ENCODE measurements around the gene AFAP1. TPM values are rescaled to one million over a fixed set of nuclear protein-coding genes. Genes with fewer than 3 reads are reported as not detected.

The AFAP1 gene
- polyA plus RNA-seq, 1 experiment = 61.7 TPM

DNA sequence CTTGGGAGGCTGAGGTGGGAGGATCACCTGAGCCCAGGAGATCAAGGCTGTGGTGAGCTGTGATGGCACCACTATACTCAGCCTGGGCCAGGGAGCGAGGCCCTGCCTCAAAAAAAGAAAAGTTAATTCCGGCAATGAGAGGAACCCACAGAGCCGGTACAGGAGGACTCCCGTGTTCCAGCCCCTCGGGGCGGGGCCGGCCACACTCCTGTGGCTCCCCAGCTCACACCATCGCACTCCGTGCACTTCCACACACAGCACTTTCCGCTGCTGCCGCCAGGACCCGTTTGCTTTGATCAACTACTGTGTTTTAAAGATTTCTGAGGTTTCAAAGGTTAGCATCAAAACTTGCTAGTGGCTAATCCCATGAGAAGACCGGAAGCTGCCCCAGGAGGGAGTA, 171.7 kb downstream of the AFAP1 start:
- DNase-seq (ENCODE audit: low read depth, low spot score) = no peak
- CTCF ChIA-PET = interaction anchor here (0.6 kb wide), 1 partner anchor 405 kb away, joined by 9 read pairs; no protein-coding TSS in a partner anchor

DNA sequence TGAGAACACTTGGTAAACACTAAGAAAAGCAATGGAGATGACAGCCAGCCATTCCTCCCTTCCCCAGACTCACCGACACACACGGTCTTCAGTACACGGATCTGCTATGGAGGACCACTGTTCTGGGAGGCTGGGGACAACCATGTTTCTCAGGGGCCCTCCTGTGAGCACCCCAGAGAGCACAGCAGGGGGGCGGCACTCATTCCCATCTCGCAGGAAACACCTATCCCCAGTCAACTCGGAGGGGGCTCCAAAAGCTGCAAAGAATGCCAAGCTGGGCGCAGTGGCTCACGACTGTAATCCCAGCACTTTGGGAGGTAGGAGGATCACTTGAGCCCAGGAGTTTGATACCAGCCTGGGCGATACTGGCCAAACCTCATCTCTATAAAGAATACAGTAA, 172.1 kb downstream of the AFAP1 start:
- POLR2A ChIA-PET = no interaction called here
- no peak overlapping the region for H3K4me3 ChIP-seq (ENCODE audit: low read depth, low read length)
- H3K27me3 ChIP-seq (ENCODE audit: control insufficient read depth, insufficient read depth, low read length) = no peaks in the 10 kb centered on the region
- no peak for DNase-seq (ENCODE audit: low read depth, low spot score)
- TF ChIP-seq, protein P1, sequence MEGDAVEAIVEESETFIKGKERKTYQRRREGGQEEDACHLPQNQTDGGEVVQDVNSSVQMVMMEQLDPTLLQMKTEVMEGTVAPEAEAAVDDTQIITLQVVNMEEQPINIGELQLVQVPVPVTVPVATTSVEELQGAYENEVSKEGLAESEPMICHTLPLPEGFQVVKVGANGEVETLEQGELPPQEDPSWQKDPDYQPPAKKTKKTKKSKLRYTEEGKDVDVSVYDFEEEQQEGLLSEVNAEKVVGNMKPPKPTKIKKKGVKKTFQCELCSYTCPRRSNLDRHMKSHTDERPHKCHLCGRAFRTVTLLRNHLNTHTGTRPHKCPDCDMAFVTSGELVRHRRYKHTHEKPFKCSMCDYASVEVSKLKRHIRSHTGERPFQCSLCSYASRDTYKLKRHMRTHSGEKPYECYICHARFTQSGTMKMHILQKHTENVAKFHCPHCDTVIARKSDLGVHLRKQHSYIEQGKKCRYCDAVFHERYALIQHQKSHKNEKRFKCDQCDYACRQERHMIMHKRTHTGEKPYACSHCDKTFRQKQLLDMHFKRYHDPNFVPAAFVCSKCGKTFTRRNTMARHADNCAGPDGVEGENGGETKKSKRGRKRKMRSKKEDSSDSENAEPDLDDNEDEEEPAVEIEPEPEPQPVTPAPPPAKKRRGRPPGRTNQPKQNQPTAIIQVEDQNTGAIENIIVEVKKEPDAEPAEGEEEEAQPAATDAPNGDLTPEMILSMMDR (IDR thresholded peaks at IDR 0.05; ENCODE audit: low read depth, low read length) = no peak
- no peaks in the 10 kb centered on the region for H3K9me3 ChIP-seq (ENCODE audit: control insufficient read depth, insufficient read depth, low read length)
- H3K27ac ChIP-seq (ENCODE audit: low read depth, low read length) = peak overlapping the region; percentile 11
- CTCF ChIA-PET = no interaction called here

More for the DNA sequence above, 171.7 kb downstream of the AFAP1 start:
- Histone ChIP-seq H3K27ac (ENCODE audit: low read depth, low read length) (no peak overlapping the region), H3K9me3 (ENCODE audit: control insufficient read depth, insufficient read depth, low read length) (no peaks in the 10 kb centered on the region), H3K27me3 (ENCODE audit: control insufficient read depth, insufficient read depth, low read length) (no peaks in the 10 kb centered on the region), H3K4me3 (ENCODE audit: low read depth, low read length) (no peak overlapping the region)
- POLR2A ChIA-PET = no interaction called here
- TF ChIP-seq, protein P1 (IDR thresholded peaks at IDR 0.05; ENCODE audit: low read depth, low read length) = no peak

DNA sequence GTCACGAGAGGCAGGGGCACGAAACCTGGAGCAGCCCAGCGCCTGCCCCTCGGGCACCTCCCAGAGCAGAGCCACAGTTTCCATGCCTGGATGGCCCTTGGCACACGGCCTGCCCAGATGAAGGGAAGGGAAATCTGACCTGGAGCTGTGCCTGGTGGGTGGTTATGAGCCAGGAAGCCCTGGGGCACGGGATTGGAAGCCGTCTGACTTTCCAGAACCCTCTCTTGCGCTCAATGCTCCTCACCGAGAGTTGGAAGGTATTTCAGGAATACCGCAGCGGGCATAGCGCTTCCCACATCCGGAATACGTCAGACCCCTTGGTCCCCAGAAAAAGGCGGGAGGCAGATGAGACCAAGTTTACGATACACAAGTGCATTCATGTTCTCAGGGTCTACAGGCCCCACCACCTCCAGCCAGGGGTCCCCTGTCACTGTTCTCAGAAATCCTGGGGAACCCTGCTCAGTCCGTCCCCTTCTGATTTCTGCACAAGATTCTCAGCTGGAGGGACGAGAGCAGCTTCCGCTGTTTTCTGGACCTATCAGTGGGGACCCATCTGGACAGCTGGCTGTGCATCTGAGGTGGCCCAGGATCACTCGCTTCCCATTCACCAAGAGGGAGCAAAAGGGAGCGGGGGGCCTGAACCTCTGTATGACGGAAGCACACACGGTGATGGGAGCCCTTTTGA, 172.9 kb downstream of the AFAP1 start:
- ChIA-PET POLR2A (no interaction called here), CTCF (no interaction called here)
- Histone ChIP-seq H3K27me3 (ENCODE audit: control insufficient read depth, insufficient read depth, low read length) (no peaks in the 10 kb centered on the region), H3K9me3 (ENCODE audit: control insufficient read depth, insufficient read depth, low read length) (no peaks in the 10 kb centered on the region), H3K27ac (ENCODE audit: low read depth, low read length) (peak overlapping the region; percentile 31), H3K4me3 (ENCODE audit: low read depth, low read length) (no peak overlapping the region)
- DNase-seq (ENCODE audit: low read depth, low spot score) = no peak
- TF ChIP-seq, protein P1 (IDR thresholded peaks at IDR 0.05; ENCODE audit: low read depth, low read length) = no peak

DNA sequence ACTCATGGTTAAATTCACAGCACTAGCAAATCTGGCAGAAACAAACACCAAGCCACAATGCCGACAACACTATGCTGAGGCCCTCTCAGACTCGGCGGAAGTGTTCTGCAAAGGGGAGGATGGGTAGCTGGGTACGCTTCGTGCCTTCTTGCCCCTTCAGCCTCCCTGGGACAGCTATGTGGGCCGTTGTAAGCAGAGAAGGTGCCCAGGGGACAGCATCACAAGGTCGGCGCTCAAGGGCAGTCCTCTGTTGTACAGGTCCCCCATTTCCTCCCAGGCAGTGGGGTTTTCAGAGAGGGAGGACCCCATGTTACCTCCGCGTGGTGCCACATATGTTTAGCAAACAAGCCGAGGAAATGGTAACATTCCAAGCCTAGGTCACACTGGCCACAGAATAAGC, 173.6 kb downstream of the AFAP1 start:
- Histone ChIP-seq H3K27ac (ENCODE audit: low read depth, low read length) (no peak overlapping the region), H3K4me3 (ENCODE audit: low read depth, low read length) (no peak overlapping the region), H3K27me3 (ENCODE audit: control insufficient read depth, insufficient read depth, low read length) (no peaks in the 10 kb centered on the region), H3K9me3 (ENCODE audit: control insufficient read depth, insufficient read depth, low read length) (no peaks in the 10 kb centered on the region)
- TF ChIP-seq, protein P1 (IDR thresholded peaks at IDR 0.05; ENCODE audit: low read depth, low read length) = no peak
- ChIA-PET CTCF (interaction anchor here (1.0 kb wide), 1 partner anchor 220 kb away, joined by 3 read pairs; no protein-coding TSS in a partner anchor), POLR2A (no interaction called here)
- no peak for DNase-seq (ENCODE audit: low read depth, low spot score)

DNA sequence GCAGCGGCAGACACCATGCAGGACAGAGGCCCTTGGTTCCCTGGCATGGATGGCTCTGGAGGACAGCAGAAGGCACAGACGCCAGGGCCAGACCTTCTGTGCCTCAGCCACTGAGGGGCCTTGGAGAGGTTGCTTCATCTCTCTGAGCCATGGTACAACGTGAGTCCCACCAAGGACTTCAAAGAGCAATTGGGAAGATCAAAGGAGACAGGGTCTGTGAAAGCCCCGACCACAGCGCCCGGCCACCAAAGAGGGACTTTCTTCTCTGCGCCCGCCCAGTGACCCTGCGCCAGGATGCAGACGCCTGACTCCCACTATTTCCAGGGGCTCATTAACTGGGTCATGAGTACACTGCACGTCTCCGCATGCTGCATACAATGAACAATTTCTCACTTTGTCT, 174.0 kb downstream of the AFAP1 start:
- H3K27me3 ChIP-seq (ENCODE audit: control insufficient read depth, insufficient read depth, low read length) = no peaks in the 10 kb centered on the region
- no peak overlapping the region for H3K27ac ChIP-seq (ENCODE audit: low read depth, low read length)
- no peaks in the 10 kb centered on the region for H3K9me3 ChIP-seq (ENCODE audit: control insufficient read depth, insufficient read depth, low read length)
- no peak overlapping the region for H3K4me3 ChIP-seq (ENCODE audit: low read depth, low read length)
- ChIA-PET POLR2A (no interaction called here), CTCF (interaction anchor here (1.0 kb wide), 1 partner anchor 221 kb away, joined by 3 read pairs; no protein-coding TSS in a partner anchor)
- DNase-seq (ENCODE audit: low read depth, low spot score) = no peak
- TF ChIP-seq, protein P1 (IDR thresholded peaks at IDR 0.05; ENCODE audit: low read depth, low read length) = no peak

Data from AG04450 (cell line).